ENCODE data around the gene SLCO6A1. TPM values are rescaled to one million over a fixed set of nuclear protein-coding genes. Genes with fewer than 3 reads are reported as not detected.

The SLCO6A1 gene
- total and polyA plus RNA-seq, 2 experiments from 2014 or later, result 0.77 to 1.2 TPM

GRCh38 chr5:102418531-102418930 lies 80.3 kb downstream of the SLCO6A1 start:
- Histone ChIP-seq H3K36me3 (replicated peaks; ENCODE audit: insufficient read depth, low read depth) (no peaks in the 10 kb centered on the region), H3K4me1 (ENCODE audit: insufficient read depth) (no peaks in the 10 kb centered on the region), H3K4me2 (no peak overlapping the region), H4K20me1 (ENCODE audit: insufficient read depth, poor library complexity, severe bottlenecking) (no peaks in the 10 kb centered on the region), H3K27me3 (no peaks in the 10 kb centered on the region), H3K4me3 (no peak overlapping the region), H3K9me2 (replicated peaks; ENCODE audit: insufficient read depth) (no peaks in the 10 kb centered on the region), H3K27ac (no peak overlapping the region), H3K9me3 (ENCODE audit: low read depth) (no peaks in the 10 kb centered on the region), H2AFZ (no peak overlapping the region), H3K79me2 (no peaks in the 10 kb centered on the region)
- WGBS (ENCODE audit: low lambda C conversion rate, missing lambda C conversion rate), result 82% methylated on average over 1 of the region's 1 CpG
- no peak for DNase-seq (ENCODE audit: low spot score)
- no peak for TF ChIP-seq EZH2phosphoT487 (IDR thresholded peaks at IDR 0.05; ENCODE audit: low read depth, severe bottlenecking, unreplicated experiment)
- TF ChIP-seq CTCF (IDR thresholded peaks at IDR 0.05; ENCODE audit: poor library complexity), result no peak
- no peak for TF ChIP-seq EZH2 (IDR thresholded peaks at IDR 0.05; ENCODE audit: borderline replicate concordance)

GRCh38 chr5:102414448-102414847 lies 84.4 kb downstream of the SLCO6A1 start:
- no peak overlapping the region for H3K4me3 ChIP-seq
- H3K36me3 ChIP-seq (replicated peaks; ENCODE audit: insufficient read depth, low read depth), result no peaks in the 10 kb centered on the region
- no peak overlapping the region for H3K4me2 ChIP-seq
- 93% methylated on average over 6 of the region's 6 CpGs for WGBS (ENCODE audit: low lambda C conversion rate, missing lambda C conversion rate)
- no peaks in the 10 kb centered on the region for H3K79me2 ChIP-seq
- H3K9me3 ChIP-seq (ENCODE audit: low read depth), result no peaks in the 10 kb centered on the region
- no peaks in the 10 kb centered on the region for H3K27me3 ChIP-seq
- TF ChIP-seq EZH2phosphoT487 (IDR thresholded peaks at IDR 0.05; ENCODE audit: low read depth, severe bottlenecking, unreplicated experiment) (no peak), EZH2 (IDR thresholded peaks at IDR 0.05; ENCODE audit: borderline replicate concordance) (no peak), CTCF (IDR thresholded peaks at IDR 0.05; ENCODE audit: poor library complexity) (no peak)
- no peak overlapping the region for H3K27ac ChIP-seq
- no peaks in the 10 kb centered on the region for H3K9me2 ChIP-seq (replicated peaks; ENCODE audit: insufficient read depth)
- H3K4me1 ChIP-seq (ENCODE audit: insufficient read depth), result no peaks in the 10 kb centered on the region
- no peak overlapping the region for H2AFZ ChIP-seq
- no peaks in the 10 kb centered on the region for H4K20me1 ChIP-seq (ENCODE audit: insufficient read depth, poor library complexity, severe bottlenecking)
- no peak for DNase-seq (ENCODE audit: low spot score)

- 58% methylated on average over 2 of the region's 2 CpGs for WGBS (ENCODE audit: low lambda C conversion rate, missing lambda C conversion rate)
Observed at GRCh38 chr5:102388235-102388634, 110.6 kb downstream of the SLCO6A1 start.

More at GRCh38 chr5:102388235-102388634, 110.6 kb downstream of the SLCO6A1 start:
- Histone ChIP-seq H3K79me2 (no peaks in the 10 kb centered on the region), H3K9me2 (replicated peaks; ENCODE audit: insufficient read depth) (no peaks in the 10 kb centered on the region), H3K36me3 (replicated peaks; ENCODE audit: insufficient read depth, low read depth) (no peaks in the 10 kb centered on the region), H3K4me3 (no peak overlapping the region), H4K20me1 (ENCODE audit: insufficient read depth, poor library complexity, severe bottlenecking) (no peaks in the 10 kb centered on the region), H3K27me3 (no peaks in the 10 kb centered on the region), H2AFZ (no peak overlapping the region), H3K4me2 (no peak overlapping the region), H3K9me3 (ENCODE audit: low read depth) (no peaks in the 10 kb centered on the region), H3K4me1 (ENCODE audit: insufficient read depth) (no peaks in the 10 kb centered on the region), H3K27ac (no peak overlapping the region)
- no peak for DNase-seq (ENCODE audit: low spot score)
- TF ChIP-seq EZH2phosphoT487 (IDR thresholded peaks at IDR 0.05; ENCODE audit: low read depth, severe bottlenecking, unreplicated experiment) (no peak), EZH2 (IDR thresholded peaks at IDR 0.05; ENCODE audit: borderline replicate concordance) (no peak), CTCF (IDR thresholded peaks at IDR 0.05; ENCODE audit: poor library complexity) (no peak)
